Measurements from ENCODE around the gene SEMA4C. TPM values are rescaled to one million over a fixed set of nuclear protein-coding genes. Genes with fewer than 3 reads are reported as not detected.

Gene SEMA4C
- total and polyA plus RNA-seq, 11 donors: 11.7 to 29.6 (median 20.6) TPM

GRCh38 chr2:96821113-96821675 is 48.7 kb downstream of the SEMA4C start:
- 70 to 77% (median 75%) methylated on average over 11 of the region's 11 CpGs for WGBS, 4 donors
- no peak for TF ChIP-seq POLR2A (IDR thresholded peaks at IDR 0.05)
- TF ChIP-seq, protein P1, sequence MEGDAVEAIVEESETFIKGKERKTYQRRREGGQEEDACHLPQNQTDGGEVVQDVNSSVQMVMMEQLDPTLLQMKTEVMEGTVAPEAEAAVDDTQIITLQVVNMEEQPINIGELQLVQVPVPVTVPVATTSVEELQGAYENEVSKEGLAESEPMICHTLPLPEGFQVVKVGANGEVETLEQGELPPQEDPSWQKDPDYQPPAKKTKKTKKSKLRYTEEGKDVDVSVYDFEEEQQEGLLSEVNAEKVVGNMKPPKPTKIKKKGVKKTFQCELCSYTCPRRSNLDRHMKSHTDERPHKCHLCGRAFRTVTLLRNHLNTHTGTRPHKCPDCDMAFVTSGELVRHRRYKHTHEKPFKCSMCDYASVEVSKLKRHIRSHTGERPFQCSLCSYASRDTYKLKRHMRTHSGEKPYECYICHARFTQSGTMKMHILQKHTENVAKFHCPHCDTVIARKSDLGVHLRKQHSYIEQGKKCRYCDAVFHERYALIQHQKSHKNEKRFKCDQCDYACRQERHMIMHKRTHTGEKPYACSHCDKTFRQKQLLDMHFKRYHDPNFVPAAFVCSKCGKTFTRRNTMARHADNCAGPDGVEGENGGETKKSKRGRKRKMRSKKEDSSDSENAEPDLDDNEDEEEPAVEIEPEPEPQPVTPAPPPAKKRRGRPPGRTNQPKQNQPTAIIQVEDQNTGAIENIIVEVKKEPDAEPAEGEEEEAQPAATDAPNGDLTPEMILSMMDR (IDR thresholded peaks at IDR 0.05): no peak
- DNase-seq: no peak
- Histone ChIP-seq H3K36me3 (peaks cover 0 to 44% (median 27%) of the 10 kb centered on the region in 9 donors), H3K9me3 (no peaks in the 10 kb centered on the region), H3K27ac (no peak overlapping the region), H3K4me3 (no peak overlapping the region), H3K27me3 (no peaks in the 10 kb centered on the region), H3K4me1 (peaks cover 3 to 71% (median 51%) of the 10 kb centered on the region in 12 donors)
- intact Hi-C loops (cut with DNase I): no loop called here
- ATAC-seq: no peak

GRCh38 chr2:96819876-96820511 is 49.9 kb downstream of the SEMA4C start:
- H3K9me3 ChIP-seq: no peaks in the 10 kb centered on the region
- peaks cover 0 to 32% (median 15%) of the 10 kb centered on the region in 9 donors for H3K36me3 ChIP-seq
- TF ChIP-seq POLR2A (IDR thresholded peaks at IDR 0.05): no peak
- TF ChIP-seq, protein P1 (IDR thresholded peaks at IDR 0.05): no peak
- DNase-seq (peak in 1 of 5 donors; percentile 26), ATAC-seq (no peak)
- H3K4me3 ChIP-seq: peak overlapping the region in 1 of 12 donors; percentile 1
- peaks cover 3 to 77% (median 55%) of the 10 kb centered on the region in 12 donors for H3K4me1 ChIP-seq
- intact Hi-C loops (cut with DNase I): loop anchor here in 2 of 10 donors (10.0 kb wide), 2 partner anchors 185 to 285 kb away; partner anchors contain the start of genes ARID5A (in 1 of the 2) and KANSL3 (in 1 of the 2)
- H3K27ac ChIP-seq: peak overlapping the region in 1 of 12 donors; percentile 63
- WGBS, 4 donors: 81 to 90% (median 87%) methylated on average over 12 of the region's 12 CpGs
- no peaks in the 10 kb centered on the region for H3K27me3 ChIP-seq

DNA sequence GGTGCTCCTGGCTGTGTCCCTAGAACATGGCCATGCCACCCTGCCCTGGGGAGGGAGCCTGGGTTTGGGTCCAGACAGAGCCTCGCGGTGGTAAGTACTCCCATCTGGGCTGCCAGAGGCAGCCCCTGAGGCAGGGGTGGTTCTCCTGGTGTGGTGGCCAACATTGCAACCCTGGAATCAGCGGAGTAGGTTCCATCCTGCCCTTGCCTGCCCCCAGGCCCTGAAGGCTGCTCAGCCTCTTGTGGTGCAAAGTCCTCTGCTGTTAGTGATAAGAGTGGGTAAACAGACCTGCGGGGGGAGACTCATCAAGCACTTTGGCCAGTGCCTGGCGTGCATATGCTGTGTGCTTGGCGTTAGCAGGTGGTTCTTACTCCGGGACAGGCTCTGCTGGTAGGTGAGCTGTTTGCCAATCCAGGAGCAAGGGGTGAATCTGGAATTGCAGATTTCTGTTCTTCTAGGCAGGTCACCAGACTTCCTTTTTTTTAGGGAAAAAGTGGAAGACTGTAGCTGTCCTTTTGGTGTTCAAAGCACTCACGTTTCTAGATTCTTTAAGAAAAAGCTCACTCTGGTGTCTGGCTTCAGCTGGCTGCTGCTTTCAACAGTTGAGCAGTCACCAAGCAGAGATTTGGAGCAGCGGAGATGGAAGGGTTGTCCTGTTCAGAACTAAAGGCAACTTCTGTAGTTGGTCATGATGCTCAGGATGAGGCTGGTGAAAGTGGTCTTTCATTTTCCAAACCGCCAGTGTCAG is 50.6 kb downstream of the SEMA4C start:
- H3K9me3 ChIP-seq: no peaks in the 10 kb centered on the region
- WGBS, 4 donors: 52 to 63% (median 56%) methylated on average over 7 to 10 of the region's 10 CpGs
- H3K36me3 ChIP-seq: peaks cover 0 to 26% (median 10%) of the 10 kb centered on the region in 9 donors
- intact Hi-C loops (cut with DNase I): loop anchor here in 2 of 10 donors (10.0 kb wide), 2 partner anchors 185 to 285 kb away; partner anchors contain the start of genes ARID5A (in 1 of the 2) and KANSL3 (in 1 of the 2)
- ATAC-seq (peak; percentile 19 to 61 (median 35)), DNase-seq (peak in 2 of 5 donors; percentile 17 to 70)
- peak overlapping the region in 2 of 12 donors; percentile 1 to 13 for H3K4me3 ChIP-seq
- H3K27ac ChIP-seq: peak overlapping the region in 4 of 12 donors; percentile 20 to 63 (median 40)
- H3K4me1 ChIP-seq: peaks cover 3 to 75% (median 56%) of the 10 kb centered on the region in 12 donors
- no peaks in the 10 kb centered on the region for H3K27me3 ChIP-seq
- no peak for TF ChIP-seq POLR2A (IDR thresholded peaks at IDR 0.05)
- TF ChIP-seq, protein P1 (IDR thresholded peaks at IDR 0.05): no peak

Measured in heart left ventricle (tissue), 16 donors.